HepG2 (cell line): ENCODE data around the gene APOM. TPM values are rescaled to one million over a fixed set of nuclear protein-coding genes. Genes with fewer than 3 reads are reported as not detected.
A peak's percentile ranks its signal among the peaks of the same experiment; 100 is the strongest.

Experiments used
- REXO4 ChIP-seq: sonication (generic); formaldehyde crosslinking; IDR thresholded peaks from 2 replicates; pipeline ENCODE4 v1.8.0; 2022; ENCODE audit warnings: missing genetic modification reagents, mild to moderate bottlenecking, borderline replicate concordance
- RNF2 ChIP-seq: fragments of 450-650 bp; conservative IDR thresholded peaks from 2 replicates; pipeline ENCODE4 v1.6.1; 2016; ENCODE audit warnings: low read depth
- SALL2 ChIP-seq: sonication (generic); formaldehyde crosslinking; IDR thresholded peaks from 2 replicates; pipeline ENCODE4 v1.8.1; 2023; ENCODE audit warnings: mild to moderate bottlenecking, missing genetic modification reagents, inconsistent platforms
- ZNF160 ChIP-seq: sonication (generic); formaldehyde crosslinking; IDR thresholded peaks from 2 replicates; pipeline ENCODE4 v1.8.0; 2022; ENCODE audit warnings: mild to moderate bottlenecking, inconsistent platforms, missing genetic modification reagents
- ZNF253 ChIP-seq: sonication (generic); formaldehyde crosslinking; IDR thresholded peaks from 2 replicates; pipeline ENCODE4 v1.8.0; 2022; ENCODE audit warnings: mild to moderate bottlenecking, missing genetic modification reagents, borderline replicate concordance
- ZNF34 ChIP-seq: sonication (generic); formaldehyde crosslinking; IDR thresholded peaks from 2 replicates; pipeline ENCODE4 v1.4.0; 2020; ENCODE audit warnings: mild to moderate bottlenecking, missing genetic modification reagents, borderline replicate concordance
- ZNF484 ChIP-seq: sonication (generic); formaldehyde crosslinking; IDR thresholded peaks from 2 replicates; pipeline ENCODE4 v1.5.1; 2020; ENCODE audit warnings: mild to moderate bottlenecking, low read depth, missing genetic modification reagents, borderline replicate concordance
- ZNF572 ChIP-seq: sonication (generic); formaldehyde crosslinking; IDR thresholded peaks from 2 replicates; pipeline ENCODE4 v1.5.1; 2020; ENCODE audit warnings: mild to moderate bottlenecking, missing genetic modification reagents
- ZNF614 ChIP-seq: IDR thresholded peaks from 2 replicates; pipeline ENCODE4 v1.6.1; 2018; ENCODE audit warnings: missing biosample characterization, missing genetic modification reagents, inconsistent platforms, borderline replicate concordance
- polyA plus RNA-seq, 8 experiments: library from polyadenylated mRNA; depleted of rRNA in 3 of 8; stranded (reverse) in 7 of 8; unstranded in 1 of 8; fragments of >200 nt; fragmentation: Illumina TruSeq in 4 of 8; extraction: Trizol in 4 of 8; gene quantifications; 2 replicates each; pipeline versions ENCODE4 v1.2.1 to v1.2.3, GENCODE V29; 2011 to 2016; ENCODE audit warnings: low read depth in 4 of 8, missing spikeins in 1 of 8, mixed read lengths in 1 of 8; ENCODE audit not compliant: insufficient read depth in 1 of 8
- total RNA-seq, 5 experiments: library from RNA; depleted of rRNA; stranded (reverse); fragments of >200 nt; fragmentation: Illumina TruSeq; extraction: Trizol; gene quantifications; 2 replicates each; pipeline ENCODE4 v1.2.3, GENCODE V29; 2016; ENCODE audit warnings: low read depth in 1 of 5
- TF ChIP-seq, protein P1 (sequence below): IDR thresholded peaks from 2 replicates; pipeline ENCODE4 v1.4.0; 2020; ENCODE audit warnings: mild to moderate bottlenecking, missing genetic modification reagents
- TF ChIP-seq, protein P2 (sequence below): IDR thresholded peaks from 2 replicates; pipeline ENCODE4 v1.6.1; 2016; ENCODE audit warnings: low read depth, control low read depth
- TF ChIP-seq, protein P3 (sequence below): fragments of 450-650 bp; IDR thresholded peaks from 2 replicates; pipeline ENCODE4 v1.6.1; 2017; ENCODE audit warnings: mild to moderate bottlenecking
- TF ChIP-seq, protein P4 (sequence below): IDR thresholded peaks from 2 replicates; pipeline ENCODE4 v1.6.1; 2016; ENCODE audit warnings: missing genetic modification reagents, missing compliant biosample characterization
- TF ChIP-seq, protein P5 (sequence below): sonication (generic); formaldehyde crosslinking; IDR thresholded peaks from 2 replicates; pipeline ENCODE4 v1.4.0; 2020; ENCODE audit warnings: missing genetic modification reagents, borderline replicate concordance
- TF ChIP-seq, protein P6 (sequence below): IDR thresholded peaks from 2 replicates; pipeline ENCODE4 v1.6.1; 2016; ENCODE audit warnings: mild to moderate bottlenecking, missing biosample characterization, missing genetic modification reagents

APOM gene
- total and polyA plus RNA-seq, 2 of the 13 experiments (the other 11 are each of a cell fraction or from before 2014, with no cell fraction given): 98.2 to 1,140 TPM

DNA sequence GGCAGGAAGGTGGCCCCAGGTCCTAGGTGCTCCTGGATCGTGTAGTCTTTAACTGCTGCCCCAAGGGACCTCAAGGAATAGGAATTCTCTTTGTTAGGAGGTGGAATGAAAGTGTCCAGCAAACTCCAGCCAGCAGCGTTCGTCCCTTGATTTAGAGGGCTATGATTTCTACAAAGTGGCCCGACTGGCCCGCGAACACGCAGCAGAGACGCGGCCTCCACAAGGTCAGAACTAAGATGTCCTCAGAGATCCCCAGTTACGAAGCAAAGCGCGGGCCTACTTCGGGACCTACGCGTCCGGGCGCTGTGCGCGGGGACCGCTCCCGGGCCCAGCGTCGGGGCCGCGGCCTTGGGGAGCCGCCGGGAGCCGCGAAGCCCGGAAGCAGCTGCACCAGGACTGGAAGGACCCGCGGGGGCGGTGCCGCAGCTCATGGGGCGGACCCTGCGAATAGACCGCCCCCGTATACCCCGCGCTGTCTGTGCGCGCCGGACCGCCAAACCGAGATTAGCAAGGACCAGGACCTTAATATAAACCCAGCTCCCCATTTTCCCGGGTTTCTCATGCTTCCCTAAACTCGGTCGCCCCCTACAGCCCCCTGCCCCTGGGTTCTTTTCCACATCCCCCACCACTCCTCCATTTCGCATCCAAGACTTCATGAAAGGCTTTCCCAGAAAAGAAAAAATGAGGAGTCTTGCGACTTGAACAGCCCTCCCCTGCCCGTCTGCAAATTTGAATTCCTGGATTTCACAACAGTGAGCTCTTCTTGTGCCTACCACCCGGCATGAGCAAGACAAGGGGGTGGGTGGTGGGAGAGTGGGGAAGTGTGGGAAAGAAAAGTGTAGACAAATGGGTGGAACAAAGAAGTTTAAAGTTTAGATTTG lies 4.9 kb downstream of the APOM start, which contains the start of gene C6orf47 (continued):
- TF ChIP-seq, protein P1, sequence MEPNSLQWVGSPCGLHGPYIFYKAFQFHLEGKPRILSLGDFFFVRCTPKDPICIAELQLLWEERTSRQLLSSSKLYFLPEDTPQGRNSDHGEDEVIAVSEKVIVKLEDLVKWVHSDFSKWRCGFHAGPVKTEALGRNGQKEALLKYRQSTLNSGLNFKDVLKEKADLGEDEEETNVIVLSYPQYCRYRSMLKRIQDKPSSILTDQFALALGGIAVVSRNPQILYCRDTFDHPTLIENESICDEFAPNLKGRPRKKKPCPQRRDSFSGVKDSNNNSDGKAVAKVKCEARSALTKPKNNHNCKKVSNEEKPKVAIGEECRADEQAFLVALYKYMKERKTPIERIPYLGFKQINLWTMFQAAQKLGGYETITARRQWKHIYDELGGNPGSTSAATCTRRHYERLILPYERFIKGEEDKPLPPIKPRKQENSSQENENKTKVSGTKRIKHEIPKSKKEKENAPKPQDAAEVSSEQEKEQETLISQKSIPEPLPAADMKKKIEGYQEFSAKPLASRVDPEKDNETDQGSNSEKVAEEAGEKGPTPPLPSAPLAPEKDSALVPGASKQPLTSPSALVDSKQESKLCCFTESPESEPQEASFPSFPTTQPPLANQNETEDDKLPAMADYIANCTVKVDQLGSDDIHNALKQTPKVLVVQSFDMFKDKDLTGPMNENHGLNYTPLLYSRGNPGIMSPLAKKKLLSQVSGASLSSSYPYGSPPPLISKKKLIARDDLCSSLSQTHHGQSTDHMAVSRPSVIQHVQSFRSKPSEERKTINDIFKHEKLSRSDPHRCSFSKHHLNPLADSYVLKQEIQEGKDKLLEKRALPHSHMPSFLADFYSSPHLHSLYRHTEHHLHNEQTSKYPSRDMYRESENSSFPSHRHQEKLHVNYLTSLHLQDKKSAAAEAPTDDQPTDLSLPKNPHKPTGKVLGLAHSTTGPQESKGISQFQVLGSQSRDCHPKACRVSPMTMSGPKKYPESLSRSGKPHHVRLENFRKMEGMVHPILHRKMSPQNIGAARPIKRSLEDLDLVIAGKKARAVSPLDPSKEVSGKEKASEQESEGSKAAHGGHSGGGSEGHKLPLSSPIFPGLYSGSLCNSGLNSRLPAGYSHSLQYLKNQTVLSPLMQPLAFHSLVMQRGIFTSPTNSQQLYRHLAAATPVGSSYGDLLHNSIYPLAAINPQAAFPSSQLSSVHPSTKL (CRISPR knock-in tag): peak; percentile 65
- TF ChIP-seq, protein P2, sequence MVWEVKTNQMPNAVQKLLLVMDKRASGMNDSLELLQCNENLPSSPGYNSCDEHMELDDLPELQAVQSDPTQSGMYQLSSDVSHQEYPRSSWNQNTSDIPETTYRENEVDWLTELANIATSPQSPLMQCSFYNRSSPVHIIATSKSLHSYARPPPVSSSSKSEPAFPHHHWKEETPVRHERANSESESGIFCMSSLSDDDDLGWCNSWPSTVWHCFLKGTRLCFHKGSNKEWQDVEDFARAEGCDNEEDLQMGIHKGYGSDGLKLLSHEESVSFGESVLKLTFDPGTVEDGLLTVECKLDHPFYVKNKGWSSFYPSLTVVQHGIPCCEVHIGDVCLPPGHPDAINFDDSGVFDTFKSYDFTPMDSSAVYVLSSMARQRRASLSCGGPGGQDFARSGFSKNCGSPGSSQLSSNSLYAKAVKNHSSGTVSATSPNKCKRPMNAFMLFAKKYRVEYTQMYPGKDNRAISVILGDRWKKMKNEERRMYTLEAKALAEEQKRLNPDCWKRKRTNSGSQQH (CRISPR knock-in tag): no peak
- TF ChIP-seq, protein P3, sequence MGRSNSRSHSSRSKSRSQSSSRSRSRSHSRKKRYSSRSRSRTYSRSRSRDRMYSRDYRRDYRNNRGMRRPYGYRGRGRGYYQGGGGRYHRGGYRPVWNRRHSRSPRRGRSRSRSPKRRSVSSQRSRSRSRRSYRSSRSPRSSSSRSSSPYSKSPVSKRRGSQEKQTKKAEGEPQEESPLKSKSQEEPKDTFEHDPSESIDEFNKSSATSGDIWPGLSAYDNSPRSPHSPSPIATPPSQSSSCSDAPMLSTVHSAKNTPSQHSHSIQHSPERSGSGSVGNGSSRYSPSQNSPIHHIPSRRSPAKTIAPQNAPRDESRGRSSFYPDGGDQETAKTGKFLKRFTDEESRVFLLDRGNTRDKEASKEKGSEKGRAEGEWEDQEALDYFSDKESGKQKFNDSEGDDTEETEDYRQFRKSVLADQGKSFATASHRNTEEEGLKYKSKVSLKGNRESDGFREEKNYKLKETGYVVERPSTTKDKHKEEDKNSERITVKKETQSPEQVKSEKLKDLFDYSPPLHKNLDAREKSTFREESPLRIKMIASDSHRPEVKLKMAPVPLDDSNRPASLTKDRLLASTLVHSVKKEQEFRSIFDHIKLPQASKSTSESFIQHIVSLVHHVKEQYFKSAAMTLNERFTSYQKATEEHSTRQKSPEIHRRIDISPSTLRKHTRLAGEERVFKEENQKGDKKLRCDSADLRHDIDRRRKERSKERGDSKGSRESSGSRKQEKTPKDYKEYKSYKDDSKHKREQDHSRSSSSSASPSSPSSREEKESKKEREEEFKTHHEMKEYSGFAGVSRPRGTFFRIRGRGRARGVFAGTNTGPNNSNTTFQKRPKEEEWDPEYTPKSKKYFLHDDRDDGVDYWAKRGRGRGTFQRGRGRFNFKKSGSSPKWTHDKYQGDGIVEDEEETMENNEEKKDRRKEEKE: no peak
- TF ChIP-seq ZNF484 (CRISPR knock-in tag): peak; percentile 50; the same call in 1 of the 2 replicates
- TF ChIP-seq, protein P4, sequence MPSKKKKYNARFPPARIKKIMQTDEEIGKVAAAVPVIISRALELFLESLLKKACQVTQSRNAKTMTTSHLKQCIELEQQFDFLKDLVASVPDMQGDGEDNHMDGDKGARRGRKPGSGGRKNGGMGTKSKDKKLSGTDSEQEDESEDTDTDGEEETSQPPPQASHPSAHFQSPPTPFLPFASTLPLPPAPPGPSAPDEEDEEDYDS: peak; percentile 71
- peak; percentile 84 for TF ChIP-seq SALL2 (CRISPR knock-in tag)
- TF ChIP-seq ZNF160 (CRISPR knock-in tag): peak; percentile 87; the same call in 1 of the 2 replicates
- TF ChIP-seq, protein P5, sequence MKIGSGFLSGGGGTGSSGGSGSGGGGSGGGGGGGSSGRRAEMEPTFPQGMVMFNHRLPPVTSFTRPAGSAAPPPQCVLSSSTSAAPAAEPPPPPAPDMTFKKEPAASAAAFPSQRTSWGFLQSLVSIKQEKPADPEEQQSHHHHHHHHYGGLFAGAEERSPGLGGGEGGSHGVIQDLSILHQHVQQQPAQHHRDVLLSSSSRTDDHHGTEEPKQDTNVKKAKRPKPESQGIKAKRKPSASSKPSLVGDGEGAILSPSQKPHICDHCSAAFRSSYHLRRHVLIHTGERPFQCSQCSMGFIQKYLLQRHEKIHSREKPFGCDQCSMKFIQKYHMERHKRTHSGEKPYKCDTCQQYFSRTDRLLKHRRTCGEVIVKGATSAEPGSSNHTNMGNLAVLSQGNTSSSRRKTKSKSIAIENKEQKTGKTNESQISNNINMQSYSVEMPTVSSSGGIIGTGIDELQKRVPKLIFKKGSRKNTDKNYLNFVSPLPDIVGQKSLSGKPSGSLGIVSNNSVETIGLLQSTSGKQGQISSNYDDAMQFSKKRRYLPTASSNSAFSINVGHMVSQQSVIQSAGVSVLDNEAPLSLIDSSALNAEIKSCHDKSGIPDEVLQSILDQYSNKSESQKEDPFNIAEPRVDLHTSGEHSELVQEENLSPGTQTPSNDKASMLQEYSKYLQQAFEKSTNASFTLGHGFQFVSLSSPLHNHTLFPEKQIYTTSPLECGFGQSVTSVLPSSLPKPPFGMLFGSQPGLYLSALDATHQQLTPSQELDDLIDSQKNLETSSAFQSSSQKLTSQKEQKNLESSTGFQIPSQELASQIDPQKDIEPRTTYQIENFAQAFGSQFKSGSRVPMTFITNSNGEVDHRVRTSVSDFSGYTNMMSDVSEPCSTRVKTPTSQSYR (CRISPR knock-in tag): no peak
- TF ChIP-seq ZNF253 (CRISPR knock-in tag): no peak
- TF ChIP-seq, protein P6, sequence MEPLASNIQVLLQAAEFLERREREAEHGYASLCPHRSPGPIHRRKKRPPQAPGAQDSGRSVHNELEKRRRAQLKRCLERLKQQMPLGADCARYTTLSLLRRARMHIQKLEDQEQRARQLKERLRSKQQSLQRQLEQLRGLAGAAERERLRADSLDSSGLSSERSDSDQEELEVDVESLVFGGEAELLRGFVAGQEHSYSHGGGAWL (CRISPR knock-in tag): peak; percentile 84
- no peak for TF ChIP-seq REXO4 (CRISPR knock-in tag)
- TF ChIP-seq RNF2: no peak; the same call in 1 of the 2 replicates
- TF ChIP-seq ZNF614 (CRISPR knock-in tag): peak; percentile 33; the same call in 1 of the 2 replicates
- TF ChIP-seq ZNF34 (CRISPR knock-in tag): 0 out of 2 replicates have a peak, but pooled peaks have one; percentile 25
- TF ChIP-seq ZNF572 (CRISPR knock-in tag): no peak
